ENCODE data around the gene FOXQ1. TPM values are rescaled to one million over a fixed set of nuclear protein-coding genes. Genes with fewer than 3 reads are reported as not detected.

FOXQ1 gene
- total and polyA plus RNA-seq, 4 donors, result 0.28 to 1.1 TPM; not detected in 2

GRCh38 chr6:1281746-1282145 is 30.2 kb upstream of the FOXQ1 start:
- no peak for DNase-seq (ENCODE audit: low spot score)
- TF ChIP-seq HNF4G (IDR thresholded peaks at IDR 0.05), result no peak
- TF ChIP-seq ZBTB33 (IDR thresholded peaks at IDR 0.05), result no peak
- TF ChIP-seq CTCF (IDR thresholded peaks at IDR 0.05; ENCODE audit: low read depth, low read length, missing input control), result no peak
- no peak for TF ChIP-seq REST (IDR thresholded peaks at IDR 0.05)
- TF ChIP-seq YY1 (IDR thresholded peaks at IDR 0.05), result no peak
- TF ChIP-seq MAX (IDR thresholded peaks at IDR 0.05), result no peak
- no peak for TF ChIP-seq GABPA (IDR thresholded peaks at IDR 0.05 in 1 of 2, conservative IDR thresholded peaks at IDR 0.05 in 1 of 2)
- TF ChIP-seq FOXA2 (IDR thresholded peaks at IDR 0.05), result no peak
- no peak for TF ChIP-seq ATF3 (IDR thresholded peaks at IDR 0.05)
- no peak for TF ChIP-seq RAD21 (IDR thresholded peaks at IDR 0.05)
- 72% methylated on average over 8 of the region's 8 CpGs for WGBS
- Histone ChIP-seq H3K4me1 (ENCODE audit: control insufficient read depth in 4 of 4, insufficient read depth in 4 of 4, low read length in 3 of 4) (no peaks in the 10 kb centered on the region), H3K36me3 (ENCODE audit: control insufficient read depth in 4 of 4, insufficient read depth in 3 of 4, low read depth in 1 of 4, low read length in 3 of 4) (no peaks in the 10 kb centered on the region), H3K27ac (ENCODE audit: low read depth in 1 of 2, low read length in 2 of 2) (no peak overlapping the region), H3K9me3 (ENCODE audit: control insufficient read depth in 4 of 4, low read length in 3 of 4) (no peaks in the 10 kb centered on the region), H3K4me3 (ENCODE audit: low read depth in 1 of 3, low read length in 3 of 3) (no peak overlapping the region), H3K9ac (ENCODE audit: low read depth in 1 of 2, low read length in 2 of 2) (no peak overlapping the region), H3K27me3 (ENCODE audit: control insufficient read depth in 4 of 4, insufficient read depth in 4 of 4, low read length in 3 of 4) (peaks cover 0 to 2% (median 0%) of the 10 kb centered on the region in 4 donors)

- H3K4me1 ChIP-seq (ENCODE audit: control insufficient read depth in 4 of 4, insufficient read depth in 4 of 4, low read length in 3 of 4), result no peaks in the 10 kb centered on the region
- peaks cover 0 to 2% (median 0%) of the 10 kb centered on the region in 4 donors for H3K27me3 ChIP-seq (ENCODE audit: control insufficient read depth in 4 of 4, insufficient read depth in 4 of 4, low read length in 3 of 4)
- no peaks in the 10 kb centered on the region for H3K36me3 ChIP-seq (ENCODE audit: control insufficient read depth in 4 of 4, insufficient read depth in 3 of 4, low read depth in 1 of 4, low read length in 3 of 4)
- no peak overlapping the region for H3K27ac ChIP-seq (ENCODE audit: low read depth in 1 of 2, low read length in 2 of 2)
- no peaks in the 10 kb centered on the region for H3K9me3 ChIP-seq (ENCODE audit: control insufficient read depth in 4 of 4, low read length in 3 of 4)
- 79% methylated on average over 3 of the region's 3 CpGs for WGBS
- DNase-seq (ENCODE audit: low spot score), result no peak
- H3K4me3 ChIP-seq (ENCODE audit: low read depth in 1 of 3, low read length in 3 of 3), result no peak overlapping the region
- no peak overlapping the region for H3K9ac ChIP-seq (ENCODE audit: low read depth in 1 of 2, low read length in 2 of 2)
- TF ChIP-seq REST (IDR thresholded peaks at IDR 0.05) (no peak), ZBTB33 (IDR thresholded peaks at IDR 0.05) (no peak), MAX (IDR thresholded peaks at IDR 0.05) (no peak), RAD21 (IDR thresholded peaks at IDR 0.05) (no peak), HNF4A (conservative IDR thresholded peaks at IDR 0.05) (no peak), ATF3 (IDR thresholded peaks at IDR 0.05) (no peak), NR2F2 (IDR thresholded peaks at IDR 0.05) (no peak), CTCF (IDR thresholded peaks at IDR 0.05; ENCODE audit: low read depth, low read length, missing input control) (no peak), GABPA (IDR thresholded peaks at IDR 0.05 in 1 of 2, conservative IDR thresholded peaks at IDR 0.05 in 1 of 2) (no peak)
Measured at GRCh38 chr6:1283501-1283900, 28.4 kb upstream of the FOXQ1 start.
